ENCODE measurements around the gene ARID5B.

DNA sequence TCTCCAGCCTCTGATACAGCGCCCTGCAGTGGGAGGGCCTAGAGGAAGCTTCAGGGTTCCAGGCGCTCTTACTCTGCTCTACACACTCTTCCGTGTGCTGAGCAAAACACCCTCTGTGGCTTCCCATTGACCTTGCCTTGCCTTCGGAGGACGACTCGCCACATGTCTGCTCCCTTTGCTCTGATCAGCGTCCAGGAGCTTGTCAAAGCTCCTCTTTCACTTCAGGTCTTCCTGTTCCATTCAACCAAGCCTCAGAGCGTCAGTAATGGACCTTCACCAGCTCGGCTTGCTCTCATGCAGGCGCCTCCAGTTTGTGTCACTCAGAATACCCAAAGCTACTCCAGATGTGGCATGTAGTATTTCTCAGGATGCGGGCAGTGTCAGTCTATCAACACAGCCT, 173.9 kb downstream of the ARID5B start:
- no peak for TF ChIP-seq CTCF (conservative IDR thresholded peaks at IDR 0.05; ENCODE audit: low read depth, low read length)
- TF ChIP-seq POLR2A (IDR thresholded peaks at IDR 0.05; ENCODE audit: low read depth, low read length), result no peak; the same call in 1 of the 2 replicates
- no peak for TF ChIP-seq BHLHE40 (IDR thresholded peaks at IDR 0.05; ENCODE audit: low read depth, low read length)
- TF ChIP-seq RAD21 (IDR thresholded peaks at IDR 0.05; ENCODE audit: low read length), result no peak
- TF ChIP-seq SMC3 (IDR thresholded peaks at IDR 0.05; ENCODE audit: low read depth, low read length), result no peak
- TF ChIP-seq CEBPB (IDR thresholded peaks at IDR 0.05; ENCODE audit: low read depth, low read length), result no peak
- TF ChIP-seq MAZ (IDR thresholded peaks at IDR 0.05; ENCODE audit: borderline replicate concordance, low read depth, low read length), result no peak
- no peak for TF ChIP-seq MXI1 (IDR thresholded peaks at IDR 0.05; ENCODE audit: borderline replicate concordance, low read depth, low read length)
- TF ChIP-seq USF2 (IDR thresholded peaks at IDR 0.05; ENCODE audit: low read depth, low read length), result no peak
- no peak for TF ChIP-seq RCOR1 (IDR thresholded peaks at IDR 0.05; ENCODE audit: insufficient replicate concordance, low read length)
- no peak for TF ChIP-seq RFX5 (IDR thresholded peaks at IDR 0.05; ENCODE audit: low read depth, low read length)
